Measurements from ENCODE around the gene GLDN.

- no peak for TF ChIP-seq POLR2A (IDR thresholded peaks at IDR 0.05)
- TF ChIP-seq CTCF (IDR thresholded peaks at IDR 0.05) = no peak
Observed at GRCh38 chr15:51338496-51338895, 3.0 kb upstream of the GLDN start, which contains the start of gene CYP19A1.

Measured in thyroid gland (tissue), 4 donors.